SK-N-SH treated with all-trans-retinoic acid at 6 μM for 48 hours (cell line): ENCODE measurements around the gene C12orf57.
A peak's percentile ranks its signal among the peaks of the same experiment; 100 is the strongest.

Experiments used
- ARNTL ChIP-seq: fragments of 450-650 bp; formaldehyde crosslinking; IDR thresholded peaks from 2 replicates; pipeline ENCODE4 v1.5.0; 2020; ENCODE audit warnings: low read depth, mild to moderate bottlenecking, moderate library complexity, borderline replicate concordance
- BACH2 ChIP-seq: fragments of 250-450 bp; sonication (Bioruptor Pico); IDR thresholded peaks from 2 replicates; pipeline ENCODE4 v1.9.0; 2021; ENCODE audit warnings: mild to moderate bottlenecking, borderline replicate concordance
- CSRNP3 ChIP-seq: fragments of 250-450 bp; sonication (Bioruptor Pico); IDR thresholded peaks from 2 replicates; pipeline ENCODE4 v1.5.1; 2021; ENCODE audit warnings: mild to moderate bottlenecking, moderate library complexity
- GLIS3 ChIP-seq: fragments of 250-450 bp; sonication (Bioruptor Pico); IDR thresholded peaks from 2 replicates; pipeline ENCODE4 v1.5.0; 2020; ENCODE audit warnings: mild to moderate bottlenecking, moderate library complexity
- ISL1 ChIP-seq: fragments of 250-450 bp; sonication (Bioruptor Pico); IDR thresholded peaks from 2 replicates; pipeline ENCODE4 v2.1.2; 2022; ENCODE audit warnings: mild to moderate bottlenecking, moderate library complexity
- PPARA ChIP-seq: fragments of 250-450 bp; sonication (Bioruptor Pico); IDR thresholded peaks from 2 replicates; pipeline ENCODE4 v1.5.0; 2020; ENCODE audit warnings: mild to moderate bottlenecking, borderline replicate concordance
- RARB ChIP-seq: fragments of 250-450 bp; sonication (Bioruptor Pico); IDR thresholded peaks from 2 replicates; pipeline ENCODE4 v1.8.0; 2021; ENCODE audit warnings: mild to moderate bottlenecking, moderate library complexity
- ZFP30 ChIP-seq: fragments of 450-650 bp; formaldehyde crosslinking; IDR thresholded peaks from 2 replicates; pipeline ENCODE4 v1.5.0; 2022; ENCODE audit warnings: mild to moderate bottlenecking, moderate library complexity
- ZNF565 ChIP-seq: fragments of 450-650 bp; formaldehyde crosslinking; conservative IDR thresholded peaks from 2 replicates; pipeline ENCODE4 v1.5.0; 2020; ENCODE audit warnings: low read depth, mild to moderate bottlenecking, moderate library complexity
- ZNF70 ChIP-seq: fragments of 450-650 bp; formaldehyde crosslinking; IDR thresholded peaks from 2 replicates; pipeline ENCODE4 v1.5.0; 2020; ENCODE audit warnings: mild to moderate bottlenecking, moderate library complexity
- ZNF8 ChIP-seq: fragments of 450-650 bp; formaldehyde crosslinking; IDR thresholded peaks from 2 replicates; pipeline ENCODE4 v1.5.0; 2020; ENCODE audit warnings: mild to moderate bottlenecking, moderate library complexity
- TF ChIP-seq, protein P1 (sequence below): fragments of 250-450 bp; sonication (Bioruptor Pico); IDR thresholded peaks from 2 replicates; pipeline ENCODE4 v1.5.1; 2020; ENCODE audit warnings: low read depth, mild to moderate bottlenecking, moderate library complexity
- TF ChIP-seq, protein P2 (sequence below): fragments of 250-450 bp; sonication (Bioruptor Pico); IDR thresholded peaks from 2 replicates; pipeline ENCODE4 v1.8.0; 2020; ENCODE audit warnings: mild to moderate bottlenecking, moderate library complexity, borderline replicate concordance

GRCh38 chr12:6927379-6928021, 16.3 kb upstream of the C12orf57 start, which contains the start of gene ATN1:
- TF ChIP-seq, protein P1, sequence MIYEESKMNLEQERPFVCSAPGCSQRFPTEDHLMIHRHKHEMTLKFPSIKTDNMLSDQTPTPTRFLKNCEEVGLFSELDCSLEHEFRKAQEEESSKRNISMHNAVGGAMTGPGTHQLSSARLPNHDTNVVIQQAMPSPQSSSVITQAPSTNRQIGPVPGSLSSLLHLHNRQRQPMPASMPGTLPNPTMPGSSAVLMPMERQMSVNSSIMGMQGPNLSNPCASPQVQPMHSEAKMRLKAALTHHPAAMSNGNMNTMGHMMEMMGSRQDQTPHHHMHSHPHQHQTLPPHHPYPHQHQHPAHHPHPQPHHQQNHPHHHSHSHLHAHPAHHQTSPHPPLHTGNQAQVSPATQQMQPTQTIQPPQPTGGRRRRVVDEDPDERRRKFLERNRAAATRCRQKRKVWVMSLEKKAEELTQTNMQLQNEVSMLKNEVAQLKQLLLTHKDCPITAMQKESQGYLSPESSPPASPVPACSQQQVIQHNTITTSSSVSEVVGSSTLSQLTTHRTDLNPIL (CRISPR knock-in tag), result no peak
- TF ChIP-seq PPARA (CRISPR knock-in tag) (no peak), ZNF70 (no peak), ZFP30 (CRISPR knock-in tag) (no peak), CSRNP3 (CRISPR knock-in tag) (no peak), ARNTL (CRISPR knock-in tag) (no peak), GLIS3 (CRISPR knock-in tag) (no peak), BACH2 (CRISPR knock-in tag) (no peak), ZNF8 (CRISPR knock-in tag) (no peak), ISL1 (no peak), RARB (CRISPR knock-in tag) (no peak), ZNF565 (no peak)
- TF ChIP-seq, protein P2, sequence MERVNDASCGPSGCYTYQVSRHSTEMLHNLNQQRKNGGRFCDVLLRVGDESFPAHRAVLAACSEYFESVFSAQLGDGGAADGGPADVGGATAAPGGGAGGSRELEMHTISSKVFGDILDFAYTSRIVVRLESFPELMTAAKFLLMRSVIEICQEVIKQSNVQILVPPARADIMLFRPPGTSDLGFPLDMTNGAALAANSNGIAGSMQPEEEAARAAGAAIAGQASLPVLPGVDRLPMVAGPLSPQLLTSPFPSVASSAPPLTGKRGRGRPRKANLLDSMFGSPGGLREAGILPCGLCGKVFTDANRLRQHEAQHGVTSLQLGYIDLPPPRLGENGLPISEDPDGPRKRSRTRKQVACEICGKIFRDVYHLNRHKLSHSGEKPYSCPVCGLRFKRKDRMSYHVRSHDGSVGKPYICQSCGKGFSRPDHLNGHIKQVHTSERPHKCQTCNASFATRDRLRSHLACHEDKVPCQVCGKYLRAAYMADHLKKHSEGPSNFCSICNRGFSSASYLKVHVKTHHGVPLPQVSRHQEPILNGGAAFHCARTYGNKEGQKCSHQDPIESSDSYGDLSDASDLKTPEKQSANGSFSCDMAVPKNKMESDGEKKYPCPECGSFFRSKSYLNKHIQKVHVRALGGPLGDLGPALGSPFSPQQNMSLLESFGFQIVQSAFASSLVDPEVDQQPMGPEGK (CRISPR knock-in tag), result 0 out of 2 replicates have a peak, but pooled peaks have one; percentile 33
